ENCODE measurements around the gene CITED2.

DNA sequence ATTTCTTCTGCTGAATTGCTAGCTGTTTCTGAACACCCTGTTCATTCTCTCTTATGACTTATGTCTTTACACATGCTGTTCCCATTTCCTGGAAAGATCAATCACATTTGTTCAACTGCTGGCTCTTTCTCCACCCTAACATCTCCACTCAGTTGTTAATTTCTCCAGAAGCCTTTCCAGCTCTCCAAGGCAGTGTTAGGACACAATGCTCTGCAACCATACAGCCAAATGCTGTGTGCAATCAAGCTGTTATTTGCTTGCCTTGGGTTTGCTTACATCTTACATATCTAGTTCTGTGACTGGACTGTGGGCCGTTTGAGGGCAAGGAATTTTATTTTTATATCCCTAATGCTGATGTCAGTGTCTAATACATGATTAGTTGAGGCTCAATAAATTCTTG lies 24.2 kb upstream of the CITED2 start:
- TF ChIP-seq, protein P1, sequence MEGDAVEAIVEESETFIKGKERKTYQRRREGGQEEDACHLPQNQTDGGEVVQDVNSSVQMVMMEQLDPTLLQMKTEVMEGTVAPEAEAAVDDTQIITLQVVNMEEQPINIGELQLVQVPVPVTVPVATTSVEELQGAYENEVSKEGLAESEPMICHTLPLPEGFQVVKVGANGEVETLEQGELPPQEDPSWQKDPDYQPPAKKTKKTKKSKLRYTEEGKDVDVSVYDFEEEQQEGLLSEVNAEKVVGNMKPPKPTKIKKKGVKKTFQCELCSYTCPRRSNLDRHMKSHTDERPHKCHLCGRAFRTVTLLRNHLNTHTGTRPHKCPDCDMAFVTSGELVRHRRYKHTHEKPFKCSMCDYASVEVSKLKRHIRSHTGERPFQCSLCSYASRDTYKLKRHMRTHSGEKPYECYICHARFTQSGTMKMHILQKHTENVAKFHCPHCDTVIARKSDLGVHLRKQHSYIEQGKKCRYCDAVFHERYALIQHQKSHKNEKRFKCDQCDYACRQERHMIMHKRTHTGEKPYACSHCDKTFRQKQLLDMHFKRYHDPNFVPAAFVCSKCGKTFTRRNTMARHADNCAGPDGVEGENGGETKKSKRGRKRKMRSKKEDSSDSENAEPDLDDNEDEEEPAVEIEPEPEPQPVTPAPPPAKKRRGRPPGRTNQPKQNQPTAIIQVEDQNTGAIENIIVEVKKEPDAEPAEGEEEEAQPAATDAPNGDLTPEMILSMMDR (IDR thresholded peaks at IDR 0.05), result no peak
- no peak for TF ChIP-seq POLR2A (IDR thresholded peaks at IDR 0.05)
- peak; percentile 76 for TF ChIP-seq POLR2AphosphoS5 (IDR thresholded peaks at IDR 0.05)
- TF ChIP-seq EP300 (IDR thresholded peaks at IDR 0.05), result no peak
